Keratinocyte (primary cell): ENCODE measurements around the gene MLLT10. TPM values are rescaled to one million over a fixed set of nuclear protein-coding genes. Genes with fewer than 3 reads are reported as not detected.

Source experiments
- DNase-seq: peaks from one replicate; pipeline ENCODE4 v3.0.0-alpha.2; 2011; ENCODE audit warnings: low read depth, missing footprints, low spot score
- FAIRE-seq: peaks from 2 replicates; lab custom pipeline; 2011; peaks lifted over from hg19 to GRCh38; lab: Jason Lieb, UNC
- H2AFZ ChIP-seq: 2 replicates; pipeline ENCODE4 v1.6.0; 2012; ENCODE audit warnings: low read length, control low read depth, inconsistent platforms; ENCODE audit not compliant: control insufficient read depth
- H3K27ac ChIP-seq: 2 replicates; pipeline ENCODE4 v1.5.1; 2011; ENCODE audit warnings: low read length; ENCODE audit not compliant: control insufficient read depth, insufficient read depth
- H3K27me3 ChIP-seq: 3 replicates; pipeline ENCODE4 v1.6.0; 2011; ENCODE audit warnings: low read length; ENCODE audit not compliant: control insufficient read depth, insufficient read depth; ENCODE audit errors: extremely low read depth
- H3K36me3 ChIP-seq, 2 experiments: 2 replicates in 1 of 2; 3 replicates in 1 of 2; pipeline ENCODE4 v1.5.1; 2011; ENCODE audit warnings: low read length in 2 of 2, mild to moderate bottlenecking in 1 of 2; ENCODE audit not compliant: control insufficient read depth in 2 of 2, insufficient read depth in 2 of 2; ENCODE audit errors: extremely low read depth in 1 of 2
- H3K4me1 ChIP-seq: 3 replicates; pipeline ENCODE4 v1.5.1; 2011; ENCODE audit warnings: low read length; ENCODE audit not compliant: control insufficient read depth, insufficient read depth; ENCODE audit errors: extremely low read depth
- H3K4me2 ChIP-seq: 3 replicates; pipeline ENCODE4 v1.6.0; 2011; ENCODE audit warnings: low read depth, low read length; ENCODE audit not compliant: control insufficient read depth, insufficient read depth; ENCODE audit errors: extremely low read depth
- H3K4me3 ChIP-seq, 3 experiments: fragments of 200-600 bp in 1 of 3; sonication (generic) in 1 of 3; 2 replicates in 2 of 3; 3 replicates in 1 of 3; pipeline ENCODE4 v1.5.1; 2011 to 2016; ENCODE audit warnings: low read length in 3 of 3, mild to moderate bottlenecking in 3 of 3, control low read depth in 2 of 3, inconsistent platforms in 1 of 3, low read depth in 1 of 3, mixed read lengths in 1 of 3, mixed run types in 1 of 3, moderate library complexity in 1 of 3; ENCODE audit not compliant: control insufficient read depth in 2 of 3, insufficient read depth in 2 of 3; ENCODE audit errors: extremely low read depth in 1 of 3
- H3K79me2 ChIP-seq: 2 replicates; pipeline ENCODE4 v1.6.0; 2012; ENCODE audit warnings: low read length; ENCODE audit not compliant: control insufficient read depth, insufficient read depth
- H3K9ac ChIP-seq: 3 replicates; pipeline ENCODE4 v1.6.0; 2011; ENCODE audit warnings: low read length; ENCODE audit not compliant: control insufficient read depth, insufficient read depth; ENCODE audit errors: extremely low read depth
- H3K9me1 ChIP-seq: 3 replicates; pipeline ENCODE4 v1.6.0; 2011; ENCODE audit warnings: low read length; ENCODE audit not compliant: control insufficient read depth, insufficient read depth; ENCODE audit errors: extremely low read depth
- H3K9me3 ChIP-seq: 2 replicates; pipeline ENCODE4 v1.5.1; 2012; ENCODE audit warnings: low read depth, low read length; ENCODE audit not compliant: control insufficient read depth
- H4K20me1 ChIP-seq: 3 replicates; pipeline ENCODE4 v1.6.0; 2011; ENCODE audit warnings: low read length; ENCODE audit not compliant: control insufficient read depth, insufficient read depth; ENCODE audit errors: extremely low read depth
- CTCF ChIP-seq, 3 experiments: IDR thresholded peaks in 1 of 3; conservative IDR thresholded peaks in 1 of 3; optimal IDR thresholded peaks in 1 of 3; 2 replicates in 2 of 3; 3 replicates in 1 of 3; pipeline versions ENCODE3 to v1.5.1; 2011; ENCODE audit warnings: low read length in 3 of 3, mild to moderate bottlenecking in 3 of 3, moderate library complexity in 2 of 3, control low read depth in 1 of 3, inconsistent platforms in 1 of 3; ENCODE audit not compliant: insufficient read depth in 2 of 3; ENCODE audit errors: extremely low read depth in 1 of 3
- EZH2 ChIP-seq: IDR thresholded peaks from one replicate; pipeline ENCODE4 v1.6.1; 2012; ENCODE audit warnings: inconsistent platforms, mild to moderate bottlenecking, low read length, moderate library complexity
- dilution Hi-C: fragments of 300-500 bp; cut with MboI; formaldehyde crosslinking; loops from one replicate; pipeline ENCODE4 v1.7.0; 2020; ENCODE audit warnings: low sequenced_read_pairs; ENCODE audit not compliant: extremely low pct_ligation_motif_present
- polyA plus RNA-seq, 5 experiments: library from polyadenylated mRNA; depleted of rRNA in 3 of 5; stranded (reverse) in 3 of 5; stranded (forward) in 1 of 5; unstranded in 1 of 5; fragments of >200 nt; gene quantifications; 1 replicate in 1 of 5; 2 replicates in 3 of 5; 3 replicates in 1 of 5; pipeline versions ENCODE4 v1.2.1 to v1.2.3, GENCODE V29; 2011 to 2012; ENCODE audit warnings: missing spikeins in 2 of 5, low read depth in 1 of 5, low replicate concordance in 1 of 5

The MLLT10 gene
- polyA plus RNA-seq, 1 donor (not counting 4 experiments of a cell fraction or from before 2014, with no cell fraction given), result 40.2 TPM

- no peaks in the 10 kb centered on the region for H3K9me3 ChIP-seq
- H4K20me1 ChIP-seq, result no peaks in the 10 kb centered on the region
- peaks cover 22 to 23% of the 10 kb centered on the region in 2 experiments for H3K36me3 ChIP-seq
- no peak overlapping the region for H3K27ac ChIP-seq
- no peaks in the 10 kb centered on the region for H3K79me2 ChIP-seq
- no peak overlapping the region for H2AFZ ChIP-seq
- no peak overlapping the region for H3K4me2 ChIP-seq
- dilution Hi-C loops, result no loop called here
- H3K9me1 ChIP-seq, result no peaks in the 10 kb centered on the region
- DNase-seq (no peak), FAIRE-seq (no peak)
- no peak overlapping the region for H3K4me3 ChIP-seq
- no peaks in the 10 kb centered on the region for H3K27me3 ChIP-seq
- no peak overlapping the region for H3K9ac ChIP-seq
- peaks cover 3% of the 10 kb centered on the region for H3K4me1 ChIP-seq
- TF ChIP-seq EZH2 (no peak), CTCF (optimal IDR thresholded peaks at IDR 0.05 in 1 of 3, IDR thresholded peaks at IDR 0.05 in 1 of 3, conservative IDR thresholded peaks at IDR 0.05 in 1 of 3; ENCODE audit: extremely low read depth in 1 of 3, insufficient read depth in 2 of 3, low read length in 3 of 3) (no peak)
Observed at GRCh38 chr10:21740989-21741388, 207.0 kb downstream of the MLLT10 start.

GRCh38 chr10:21742740-21743412 lies 208.8 kb downstream of the MLLT10 start:
- H3K9ac ChIP-seq, result no peak overlapping the region
- no peak overlapping the region for H2AFZ ChIP-seq

More at GRCh38 chr10:21742740-21743412, 208.8 kb downstream of the MLLT10 start:
- no peak for TF ChIP-seq EZH2
- no peak for TF ChIP-seq CTCF (optimal IDR thresholded peaks at IDR 0.05 in 1 of 3, IDR thresholded peaks at IDR 0.05 in 1 of 3, conservative IDR thresholded peaks at IDR 0.05 in 1 of 3; ENCODE audit: extremely low read depth in 1 of 3, insufficient read depth in 2 of 3, low read length in 3 of 3)
- dilution Hi-C loops, result no loop called here
- Histone ChIP-seq H3K9me3 (no peaks in the 10 kb centered on the region), H3K4me3 (no peak overlapping the region), H3K36me3 (peaks cover 19 to 23% of the 10 kb centered on the region in 2 experiments), H3K27ac (no peak overlapping the region), H3K4me2 (no peak overlapping the region), H3K79me2 (no peaks in the 10 kb centered on the region), H4K20me1 (no peaks in the 10 kb centered on the region), H3K9me1 (no peaks in the 10 kb centered on the region), H3K27me3 (no peaks in the 10 kb centered on the region), H3K4me1 (peaks cover 3% of the 10 kb centered on the region)
- no peak for FAIRE-seq
- no peak for DNase-seq
